Measurements from ENCODE around the gene OR9K2. TPM values are rescaled to one million over a fixed set of nuclear protein-coding genes. Genes with fewer than 3 reads are reported as not detected.
"Not testable (repeated sequence)": the region's sequence is repeated elsewhere in the genome, so short reads cannot be mapped to it uniquely, and the experiment has no call there.

Gene OR9K2
- total and polyA plus RNA-seq, 4 experiments from 2014 or later: not detected

GRCh38 chr12:55167010-55167640, 40.9 kb downstream of the OR9K2 start:
- H3K27ac ChIP-seq (ENCODE audit: low read depth, low read length); H3K36me3 Mint-ChIP-seq; H3K4me3 ChIP-seq (ENCODE audit: low read length in 2 of 2); H3K4me3 Mint-ChIP-seq; CTCF ChIA-PET (ENCODE audit: partially characterized antibody); intact Hi-C loops (cut with micrococcal nuclease); H3K9me3 Mint-ChIP-seq; H3K27me3 Mint-ChIP-seq; H3K27ac Mint-ChIP-seq; H3K9me3 ChIP-seq (ENCODE audit: control insufficient read depth in 1 of 2, low read length in 2 of 2); POLR2A ChIA-PET (ENCODE audit: partially characterized antibody); H3K27me3 ChIP-seq (ENCODE audit: insufficient read depth, low read length); H3K36me3 ChIP-seq (ENCODE audit: insufficient read depth, low read length); H3K4me1 Mint-ChIP-seq; H3K4me1 ChIP-seq (ENCODE audit: insufficient read depth, low read length); DNase-seq: not testable (repeated sequence)

GRCh38 chr12:55171445-55171844, 45.2 kb downstream of the OR9K2 start:
- no peaks in the 10 kb centered on the region for H3K36me3 ChIP-seq (ENCODE audit: insufficient read depth, low read length)
- peaks cover 6 to 10% of the 10 kb centered on the region in 2 donors for H3K27me3 Mint-ChIP-seq
- CTCF ChIA-PET (ENCODE audit: partially characterized antibody): no interaction called here
- no peaks in the 10 kb centered on the region for H3K27me3 ChIP-seq (ENCODE audit: insufficient read depth, low read length)
- intact Hi-C loops (cut with micrococcal nuclease): no loop called here
- DNase-seq: no peak
- no peak overlapping the region for H3K4me3 Mint-ChIP-seq
- H3K4me1 ChIP-seq (ENCODE audit: insufficient read depth, low read length): no peaks in the 10 kb centered on the region
- no peaks in the 10 kb centered on the region for H3K36me3 Mint-ChIP-seq
- H3K4me3 ChIP-seq (ENCODE audit: low read length in 2 of 2): no peak overlapping the region
- no peaks in the 10 kb centered on the region for H3K9me3 ChIP-seq (ENCODE audit: control insufficient read depth in 1 of 2, low read length in 2 of 2)
- H3K9me3 Mint-ChIP-seq: peaks cover 0 to 5% (median 0%) of the 10 kb centered on the region in 8 donors
- no peak overlapping the region for H3K27ac Mint-ChIP-seq
- H3K4me1 Mint-ChIP-seq: no peaks in the 10 kb centered on the region
- H3K27ac ChIP-seq (ENCODE audit: low read depth, low read length): no peak overlapping the region
- POLR2A ChIA-PET (ENCODE audit: partially characterized antibody): no interaction called here

GRCh38 chr12:55171846-55172245, 45.6 kb downstream of the OR9K2 start:
- H3K4me1 ChIP-seq (ENCODE audit: insufficient read depth, low read length); DNase-seq; H3K27ac Mint-ChIP-seq; H3K27me3 ChIP-seq (ENCODE audit: insufficient read depth, low read length); H3K27ac ChIP-seq (ENCODE audit: low read depth, low read length); CTCF ChIA-PET (ENCODE audit: partially characterized antibody); H3K36me3 ChIP-seq (ENCODE audit: insufficient read depth, low read length); POLR2A ChIA-PET (ENCODE audit: partially characterized antibody); H3K36me3 Mint-ChIP-seq; H3K4me1 Mint-ChIP-seq; H3K9me3 Mint-ChIP-seq; H3K4me3 Mint-ChIP-seq; intact Hi-C loops (cut with micrococcal nuclease); H3K4me3 ChIP-seq (ENCODE audit: low read length in 2 of 2); H3K9me3 ChIP-seq (ENCODE audit: control insufficient read depth in 1 of 2, low read length in 2 of 2): not testable (repeated sequence)
- H3K27me3 Mint-ChIP-seq: peaks cover 6 to 10% of the 10 kb centered on the region in 2 donors

- H3K4me1 Mint-ChIP-seq: no peaks in the 10 kb centered on the region
- ChIA-PET POLR2A (ENCODE audit: partially characterized antibody) (no interaction called here), CTCF (ENCODE audit: partially characterized antibody) (no interaction called here)
Measured at GRCh38 chr12:55172686-55173085, 46.5 kb downstream of the OR9K2 start.

GRCh38 chr12:55173456-55173855, 47.2 kb downstream of the OR9K2 start:
- ChIA-PET POLR2A (ENCODE audit: partially characterized antibody) (no interaction called here), CTCF (ENCODE audit: partially characterized antibody) (no interaction called here)
- no peaks in the 10 kb centered on the region for H3K36me3 ChIP-seq (ENCODE audit: insufficient read depth, low read length)
- no peak overlapping the region for H3K27ac ChIP-seq (ENCODE audit: low read depth, low read length)
- intact Hi-C loops (cut with micrococcal nuclease): no loop called here
- no peak overlapping the region for H3K4me3 Mint-ChIP-seq
- no peak overlapping the region for H3K4me3 ChIP-seq (ENCODE audit: low read length in 2 of 2)
- no peaks in the 10 kb centered on the region for H3K4me1 Mint-ChIP-seq
- H3K27me3 ChIP-seq (ENCODE audit: insufficient read depth, low read length): no peaks in the 10 kb centered on the region
- no peaks in the 10 kb centered on the region for H3K4me1 ChIP-seq (ENCODE audit: insufficient read depth, low read length)
- no peak for DNase-seq
- H3K9me3 Mint-ChIP-seq: peaks cover 0 to 12% (median 7%) of the 10 kb centered on the region in 8 donors
- H3K27me3 Mint-ChIP-seq: peaks cover 15 to 17% of the 10 kb centered on the region in 2 donors
- no peaks in the 10 kb centered on the region for H3K9me3 ChIP-seq (ENCODE audit: control insufficient read depth in 1 of 2, low read length in 2 of 2)
- H3K36me3 Mint-ChIP-seq: no peaks in the 10 kb centered on the region
- H3K27ac Mint-ChIP-seq: no peak overlapping the region

More at GRCh38 chr12:55172686-55173085, 46.5 kb downstream of the OR9K2 start:
- H3K4me3 Mint-ChIP-seq: no peak overlapping the region
- intact Hi-C loops (cut with micrococcal nuclease): no loop called here
- H3K4me3 ChIP-seq (ENCODE audit: low read length in 2 of 2): no peak overlapping the region
- no peaks in the 10 kb centered on the region for H3K36me3 ChIP-seq (ENCODE audit: insufficient read depth, low read length)
- H3K4me1 ChIP-seq (ENCODE audit: insufficient read depth, low read length): no peaks in the 10 kb centered on the region
- H3K27ac Mint-ChIP-seq: no peak overlapping the region
- H3K27ac ChIP-seq (ENCODE audit: low read depth, low read length): no peak overlapping the region
- H3K27me3 Mint-ChIP-seq: peaks cover 7 to 10% of the 10 kb centered on the region in 2 donors
- DNase-seq: no peak
- no peaks in the 10 kb centered on the region for H3K27me3 ChIP-seq (ENCODE audit: insufficient read depth, low read length)
- H3K9me3 ChIP-seq (ENCODE audit: control insufficient read depth in 1 of 2, low read length in 2 of 2): no peaks in the 10 kb centered on the region
- peaks cover 0 to 5% (median under 1%) of the 10 kb centered on the region in 8 donors for H3K9me3 Mint-ChIP-seq
- no peaks in the 10 kb centered on the region for H3K36me3 Mint-ChIP-seq

Other genes starting within 250 kb of the OR9K2 start
- gene TESPA1, start 141.6 kb upstream of the OR9K2 start, total RNA-seq: 100 to 1,000 TPM; 269 to 287 TPM
- 100 to 1,000 TPM; 105 to 216 TPM for gene TESPA1, start 141.6 kb upstream of the OR9K2 start, polyA plus RNA-seq
- under 1 TPM in 1 of 2 experiments, not detected in 1; 0.09 TPM for gene NEUROD4, start 106.4 kb upstream of the OR9K2 start, total RNA-seq
- gene NEUROD4, start 106.4 kb upstream of the OR9K2 start, polyA plus RNA-seq: not detected
- gene OR10A7, start 94.6 kb downstream of the OR9K2 start, total RNA-seq: not detected
- gene OR10A7, start 94.6 kb downstream of the OR9K2 start, polyA plus RNA-seq: not detected
- not detected for gene OR6C74, start 118.2 kb downstream of the OR9K2 start, total RNA-seq
- gene OR6C74, start 118.2 kb downstream of the OR9K2 start, polyA plus RNA-seq: not detected
- not detected for gene OR6C6, start 170.2 kb downstream of the OR9K2 start, total RNA-seq
- not detected for gene OR6C6, start 170.2 kb downstream of the OR9K2 start, polyA plus RNA-seq
- not detected for gene OR6C1, start 187.9 kb downstream of the OR9K2 start, total RNA-seq
- gene OR6C1, start 187.9 kb downstream of the OR9K2 start, polyA plus RNA-seq: not detected
- not detected for gene OR6C3, start 204.3 kb downstream of the OR9K2 start, total RNA-seq
- gene OR6C3, start 204.3 kb downstream of the OR9K2 start, polyA plus RNA-seq: not detected
- gene OR6C75, start 236.6 kb downstream of the OR9K2 start, total RNA-seq: not detected
- not detected for gene OR6C75, start 236.6 kb downstream of the OR9K2 start, polyA plus RNA-seq